ENCODE results near the gene FAM184B.

FAM184B gene

DNA sequence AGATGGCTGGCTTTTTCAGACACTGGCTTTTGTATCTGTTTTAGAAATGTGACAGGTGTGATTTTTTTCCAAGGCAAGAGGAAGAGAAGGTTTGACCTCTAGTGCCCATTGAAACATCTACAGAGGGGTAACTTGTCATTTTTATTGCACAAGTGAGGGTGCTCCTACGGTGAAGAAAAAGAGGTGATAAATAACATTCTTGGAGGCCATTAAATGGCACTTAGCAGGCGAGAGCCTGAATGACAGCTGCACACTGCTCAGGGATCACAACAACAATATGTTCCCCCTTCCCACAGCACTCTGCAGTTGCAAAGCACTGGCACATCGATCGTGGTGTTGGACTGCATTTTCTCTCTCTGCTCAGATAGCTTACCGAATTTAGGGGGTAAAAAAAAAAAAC is 22.9 kb downstream of the FAM184B start:
- no peak overlapping the region for H3K4me3 ChIP-seq (ENCODE audit: low read length)
- no peaks in the 10 kb centered on the region for H3K9me3 ChIP-seq (ENCODE audit: insufficient read depth, low read depth, low read length)
- H3K27me3 ChIP-seq (ENCODE audit: insufficient read depth, low read length): no peaks in the 10 kb centered on the region
- H3K36me3 ChIP-seq (ENCODE audit: insufficient read depth, low read length): no peaks in the 10 kb centered on the region
- H3K4me1 ChIP-seq (ENCODE audit: insufficient read depth, low read length): no peaks in the 10 kb centered on the region
- H3K9ac ChIP-seq (ENCODE audit: low read depth, low read length): no peak overlapping the region
- H3K27ac ChIP-seq (ENCODE audit: low read depth, low read length): no peak overlapping the region
- WGBS: 77% methylated on average over 5 of the region's 5 CpGs

DNA sequence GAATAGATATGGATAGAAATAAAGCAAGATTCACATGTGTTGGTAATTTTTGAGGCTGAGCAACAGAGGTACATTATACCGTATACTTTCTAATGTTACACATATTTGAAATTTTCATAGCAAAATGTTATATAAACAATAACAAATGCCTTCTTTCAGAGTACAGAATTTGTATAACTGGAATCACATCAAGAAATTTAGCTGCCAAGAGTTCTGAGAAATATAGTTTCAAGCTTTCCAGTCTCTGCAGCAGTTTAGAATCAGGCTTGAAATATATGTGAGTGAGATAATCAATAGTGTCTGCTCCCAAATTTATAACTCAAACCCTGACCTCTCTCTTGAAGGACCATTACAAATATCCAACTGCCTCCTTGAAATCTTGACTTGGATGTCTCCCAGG is 23.8 kb downstream of the FAM184B start:
- no peaks in the 10 kb centered on the region for H3K36me3 ChIP-seq (ENCODE audit: insufficient read depth, low read length)
- H3K4me3 ChIP-seq (ENCODE audit: low read length): no peak overlapping the region
- no peak overlapping the region for H3K9ac ChIP-seq (ENCODE audit: low read depth, low read length)
- H3K27me3 ChIP-seq (ENCODE audit: insufficient read depth, low read length): no peaks in the 10 kb centered on the region
- H3K27ac ChIP-seq (ENCODE audit: low read depth, low read length): no peak overlapping the region
- H3K9me3 ChIP-seq (ENCODE audit: insufficient read depth, low read depth, low read length): no peaks in the 10 kb centered on the region
- no peaks in the 10 kb centered on the region for H3K4me1 ChIP-seq (ENCODE audit: insufficient read depth, low read length)
- WGBS: no CpG with 5 or more reads among the region's 1 CpG

DNA sequence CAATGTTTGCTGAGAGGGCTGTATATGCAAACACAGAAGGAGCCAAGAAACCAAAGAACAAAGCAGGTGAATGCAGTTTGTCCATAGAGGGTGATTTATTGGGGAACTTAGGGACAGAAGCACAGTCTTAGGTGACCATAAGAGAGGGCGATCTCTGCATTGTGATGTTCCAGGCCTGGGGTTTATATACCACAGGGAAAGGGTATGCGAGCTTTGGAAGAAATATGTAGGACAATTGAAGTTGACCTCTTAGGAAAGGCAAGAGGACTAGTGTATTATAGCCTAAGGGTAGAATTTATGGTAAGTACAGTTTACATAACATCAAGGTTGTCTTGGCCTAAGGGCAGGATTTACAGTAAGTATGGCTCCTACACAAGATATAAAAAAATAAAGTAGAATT is 27.8 kb downstream of the FAM184B start:
- H3K4me1 ChIP-seq (ENCODE audit: insufficient read depth, low read length): no peaks in the 10 kb centered on the region
- 98% methylated on average over 2 of the region's 2 CpGs for WGBS
- no peak overlapping the region for H3K9ac ChIP-seq (ENCODE audit: low read depth, low read length)
- H3K36me3 ChIP-seq (ENCODE audit: insufficient read depth, low read length): no peaks in the 10 kb centered on the region
- H3K27me3 ChIP-seq (ENCODE audit: insufficient read depth, low read length): no peaks in the 10 kb centered on the region
- H3K27ac ChIP-seq (ENCODE audit: low read depth, low read length): no peak overlapping the region
- H3K9me3 ChIP-seq (ENCODE audit: insufficient read depth, low read depth, low read length): no peaks in the 10 kb centered on the region
- no peak overlapping the region for H3K4me3 ChIP-seq (ENCODE audit: low read length)

- Histone ChIP-seq H3K27ac (ENCODE audit: low read depth, low read length) (no peak overlapping the region), H3K27me3 (ENCODE audit: insufficient read depth, low read length) (no peaks in the 10 kb centered on the region), H3K4me3 (ENCODE audit: low read length) (no peak overlapping the region), H3K9ac (ENCODE audit: low read depth, low read length) (no peak overlapping the region), H3K4me1 (ENCODE audit: insufficient read depth, low read length) (no peaks in the 10 kb centered on the region), H3K9me3 (ENCODE audit: insufficient read depth, low read depth, low read length) (no peaks in the 10 kb centered on the region), H3K36me3 (ENCODE audit: insufficient read depth, low read length) (no peaks in the 10 kb centered on the region)
- WGBS: 93% methylated on average over 4 of the region's 4 CpGs
These were observed 40.7 kb downstream of the FAM184B start for GRCh38 chr4:17740702-17741101.

DNA sequence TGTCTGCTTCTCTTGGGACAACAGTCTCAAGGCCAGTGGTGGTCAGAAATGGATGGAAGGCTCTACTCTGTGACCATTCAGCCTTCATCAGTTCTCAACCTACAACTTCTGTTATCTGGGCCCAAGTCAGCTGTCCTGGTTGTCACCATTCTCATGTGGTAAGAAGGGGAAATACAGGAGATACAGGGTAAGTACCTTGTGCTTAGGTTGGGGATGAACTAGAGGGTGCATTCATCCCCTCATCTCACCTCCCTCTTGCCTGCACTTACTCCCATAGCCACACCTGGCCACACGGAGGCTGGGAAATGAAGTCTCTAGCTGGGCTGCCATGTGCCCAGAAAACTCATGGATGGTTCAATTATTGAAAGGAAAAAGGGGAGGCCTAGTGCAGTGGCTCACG is 44.9 kb downstream of the FAM184B start:
- Histone ChIP-seq H3K9ac (ENCODE audit: low read depth, low read length) (no peak overlapping the region), H3K9me3 (ENCODE audit: insufficient read depth, low read depth, low read length) (no peaks in the 10 kb centered on the region), H3K27ac (ENCODE audit: low read depth, low read length) (no peak overlapping the region), H3K36me3 (ENCODE audit: insufficient read depth, low read length) (no peaks in the 10 kb centered on the region), H3K4me1 (ENCODE audit: insufficient read depth, low read length) (no peaks in the 10 kb centered on the region), H3K4me3 (ENCODE audit: low read length) (no peak overlapping the region), H3K27me3 (ENCODE audit: insufficient read depth, low read length) (no peaks in the 10 kb centered on the region)
- WGBS: 91% methylated on average over 2 of the region's 2 CpGs

DNA sequence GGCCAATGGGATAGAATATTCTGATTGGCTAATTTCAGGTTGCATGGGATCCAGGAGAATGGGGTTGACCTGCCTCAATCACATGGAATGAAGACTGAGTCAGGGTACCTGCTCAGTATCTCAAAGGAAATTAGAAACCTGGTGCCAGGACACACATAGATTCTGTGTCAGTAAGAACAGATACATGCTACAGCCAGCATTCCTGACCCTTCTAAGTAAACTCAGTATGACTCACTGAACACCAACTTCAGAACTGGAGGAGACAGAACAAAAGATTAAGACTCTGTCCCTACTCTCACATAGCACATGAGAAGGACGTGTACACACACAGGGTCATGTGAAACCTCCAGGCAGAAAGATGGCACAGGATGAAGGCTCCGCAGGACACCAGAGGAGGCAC is 54.5 kb downstream of the FAM184B start:
- H3K4me3 ChIP-seq (ENCODE audit: low read length): no peak overlapping the region
- no peak overlapping the region for H3K27ac ChIP-seq (ENCODE audit: low read depth, low read length)
- H3K36me3 ChIP-seq (ENCODE audit: insufficient read depth, low read length): no peaks in the 10 kb centered on the region
- WGBS: 98% methylated on average over 2 of the region's 2 CpGs
- peaks cover 15% of the 10 kb centered on the region for H3K4me1 ChIP-seq (ENCODE audit: insufficient read depth, low read length)
- H3K9ac ChIP-seq (ENCODE audit: low read depth, low read length): no peak overlapping the region
- H3K9me3 ChIP-seq (ENCODE audit: insufficient read depth, low read depth, low read length): peaks cover 16% of the 10 kb centered on the region
- H3K27me3 ChIP-seq (ENCODE audit: insufficient read depth, low read length): no peaks in the 10 kb centered on the region

DNA sequence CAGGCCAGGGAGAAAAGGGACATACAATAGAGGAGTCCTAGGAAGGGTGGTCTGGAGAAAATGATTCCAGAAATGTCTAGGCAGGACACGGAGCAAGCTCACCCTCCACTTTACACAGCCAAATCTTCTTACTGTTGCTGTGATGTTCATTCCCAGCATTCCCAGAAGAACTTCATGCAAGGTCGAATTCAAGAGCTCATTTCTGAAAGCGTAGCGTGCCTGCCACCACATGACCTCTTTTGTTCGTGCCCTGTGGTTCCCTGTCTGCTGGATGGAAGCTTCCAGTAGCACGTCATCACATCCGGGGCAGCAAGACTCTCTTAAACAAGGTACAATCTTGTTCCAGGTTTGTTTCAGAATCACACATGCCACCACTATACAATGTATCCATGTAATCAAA is 57.8 kb downstream of the FAM184B start:
- Histone ChIP-seq H3K27ac (ENCODE audit: low read depth, low read length) (no peak overlapping the region), H3K36me3 (ENCODE audit: insufficient read depth, low read length) (no peaks in the 10 kb centered on the region), H3K9me3 (ENCODE audit: insufficient read depth, low read depth, low read length) (peaks cover 14% of the 10 kb centered on the region), H3K4me3 (ENCODE audit: low read length) (no peak overlapping the region), H3K27me3 (ENCODE audit: insufficient read depth, low read length) (no peaks in the 10 kb centered on the region), H3K4me1 (ENCODE audit: insufficient read depth, low read length) (peaks cover 22% of the 10 kb centered on the region), H3K9ac (ENCODE audit: low read depth, low read length) (no peak overlapping the region)
- 96% methylated on average over 7 of the region's 7 CpGs for WGBS

DNA sequence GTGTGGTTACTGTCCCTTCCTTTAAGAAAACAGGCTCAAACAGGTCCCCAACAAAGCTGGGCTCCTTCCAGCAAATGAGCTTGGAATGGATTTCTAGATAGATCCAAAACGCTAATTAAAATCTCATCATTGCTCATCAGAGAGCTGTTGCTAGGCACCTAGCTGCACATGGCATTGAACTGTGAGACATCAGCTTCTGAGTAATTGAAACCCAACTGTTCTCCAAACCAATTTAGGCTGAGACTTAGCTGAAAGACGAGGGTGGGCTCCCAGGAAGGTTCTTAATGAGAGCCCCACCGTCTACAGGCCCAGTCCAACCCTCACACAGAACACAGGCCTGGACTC is 59.1 kb downstream of the FAM184B start:
- no peaks in the 10 kb centered on the region for H3K27me3 ChIP-seq (ENCODE audit: insufficient read depth, low read length)
- H3K36me3 ChIP-seq (ENCODE audit: insufficient read depth, low read length): no peaks in the 10 kb centered on the region
- no peak overlapping the region for H3K27ac ChIP-seq (ENCODE audit: low read depth, low read length)
- no peak overlapping the region for H3K9ac ChIP-seq (ENCODE audit: low read depth, low read length)
- H3K4me1 ChIP-seq (ENCODE audit: insufficient read depth, low read length): peaks cover 22% of the 10 kb centered on the region
- whole genome bisulfite sequencing: 91% methylated on average over 3 of the region's 3 CpGs
- H3K4me3 ChIP-seq (ENCODE audit: low read length): no peak overlapping the region
- 0 out of 2 replicates have a peak, but pooled peaks cover under 1% of the 10 kb centered on the region for H3K9me3 ChIP-seq (ENCODE audit: insufficient read depth, low read depth, low read length)

DNA sequence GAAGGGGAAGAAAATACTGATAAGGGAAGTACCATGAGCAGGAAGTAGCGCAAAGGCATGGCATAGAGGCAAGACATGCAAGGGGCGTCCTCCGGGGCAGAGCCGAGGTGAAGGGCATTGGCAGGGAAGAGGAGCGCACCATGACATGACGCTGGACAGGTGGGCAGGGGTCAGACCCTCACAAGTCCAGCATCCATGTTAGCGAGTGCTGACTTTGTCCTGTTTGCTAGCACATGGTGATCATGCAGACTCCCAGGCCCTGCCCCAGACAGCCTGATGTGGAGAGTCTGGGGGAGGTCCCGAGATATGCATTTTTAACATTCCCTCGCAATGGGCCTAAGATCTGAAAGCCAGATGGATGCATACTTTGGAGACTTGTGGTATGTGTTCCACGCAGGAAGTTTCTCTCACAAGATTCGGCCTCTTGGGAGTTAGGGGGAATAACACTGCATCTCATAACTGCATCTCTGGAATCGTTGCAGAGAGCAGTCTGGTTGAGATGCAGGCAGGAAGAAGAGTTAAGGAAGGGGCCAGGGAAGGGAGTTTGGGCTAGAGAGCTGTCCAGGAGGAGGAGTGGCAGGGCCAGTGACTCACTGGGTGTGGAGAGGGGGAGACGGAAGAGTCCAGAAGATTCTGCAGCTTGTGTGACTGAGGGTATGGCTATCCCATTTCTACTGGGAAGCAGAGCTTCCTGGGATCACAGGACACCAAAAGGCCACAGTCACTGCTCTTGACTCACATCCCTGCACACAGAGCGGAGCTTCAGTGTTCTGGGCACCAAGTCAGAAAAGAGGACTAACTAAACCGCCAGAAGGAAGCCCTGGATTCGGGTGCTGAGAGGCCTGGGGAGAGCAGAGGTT is 59.7 kb downstream of the FAM184B start:
- WGBS: 93% methylated on average over 16 of the region's 16 CpGs
- H3K36me3 ChIP-seq (ENCODE audit: insufficient read depth, low read length): no peaks in the 10 kb centered on the region
- H3K4me3 ChIP-seq (ENCODE audit: low read length): no peak overlapping the region
- H3K9ac ChIP-seq (ENCODE audit: low read depth, low read length): no peak overlapping the region
- H3K27me3 ChIP-seq (ENCODE audit: insufficient read depth, low read length): no peaks in the 10 kb centered on the region
- no peaks in the 10 kb centered on the region for H3K9me3 ChIP-seq (ENCODE audit: insufficient read depth, low read depth, low read length)
- no peak overlapping the region for H3K27ac ChIP-seq (ENCODE audit: low read depth, low read length)
- peaks cover 22% of the 10 kb centered on the region for H3K4me1 ChIP-seq (ENCODE audit: insufficient read depth, low read length)

DNA sequence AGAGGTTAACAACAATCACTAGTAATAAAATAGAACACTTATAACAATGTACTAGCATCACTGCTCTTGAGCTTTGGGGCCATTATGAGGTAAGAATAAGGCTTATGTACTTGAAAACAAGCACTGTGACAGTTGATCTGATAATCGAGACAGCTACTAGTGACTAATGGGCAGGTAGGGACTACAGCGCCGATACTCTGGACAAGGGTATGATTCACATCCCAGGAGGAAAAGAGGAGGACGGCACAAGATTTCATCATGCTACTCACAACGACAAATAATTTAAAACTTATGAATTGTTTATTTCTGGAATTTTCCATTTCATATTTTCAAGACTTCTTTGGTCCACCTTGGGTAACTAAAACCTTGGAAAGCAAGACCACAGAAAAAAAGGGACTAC is 62.3 kb downstream of the FAM184B start:
- Histone ChIP-seq H3K9me3 (ENCODE audit: insufficient read depth, low read depth, low read length) (no peaks in the 10 kb centered on the region), H3K27me3 (ENCODE audit: insufficient read depth, low read length) (no peaks in the 10 kb centered on the region), H3K27ac (ENCODE audit: low read depth, low read length) (no peak overlapping the region), H3K9ac (ENCODE audit: low read depth, low read length) (no peak overlapping the region), H3K36me3 (ENCODE audit: insufficient read depth, low read length) (no peaks in the 10 kb centered on the region), H3K4me3 (ENCODE audit: low read length) (no peak overlapping the region), H3K4me1 (ENCODE audit: insufficient read depth, low read length) (peaks cover 22% of the 10 kb centered on the region)
- WGBS: 95% methylated on average over 3 of the region's 5 CpGs

DNA sequence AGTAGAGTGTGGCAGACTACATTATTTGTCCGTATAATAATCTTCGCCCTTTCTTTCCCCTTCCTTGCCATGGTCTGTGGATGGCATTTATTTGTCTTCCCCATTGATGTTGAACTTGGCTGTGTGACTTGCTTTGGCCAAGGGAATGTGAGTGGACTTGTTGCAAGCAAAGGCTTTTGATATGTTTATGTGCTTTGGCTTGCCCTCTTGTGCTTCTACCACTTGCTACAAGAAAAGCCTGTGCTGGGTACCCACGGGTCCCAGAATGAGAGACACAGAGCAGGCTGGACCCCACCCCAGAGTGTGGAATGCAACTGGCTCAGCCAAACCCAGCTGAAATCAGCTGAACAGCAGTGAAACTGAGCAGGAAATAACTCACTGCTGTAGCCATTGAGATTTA is 63.0 kb downstream of the FAM184B start:
- Histone ChIP-seq H3K27me3 (ENCODE audit: insufficient read depth, low read length) (no peaks in the 10 kb centered on the region), H3K9ac (ENCODE audit: low read depth, low read length) (no peak overlapping the region), H3K36me3 (ENCODE audit: insufficient read depth, low read length) (no peaks in the 10 kb centered on the region), H3K4me3 (ENCODE audit: low read length) (no peak overlapping the region), H3K4me1 (ENCODE audit: insufficient read depth, low read length) (peaks cover 21% of the 10 kb centered on the region), H3K9me3 (ENCODE audit: insufficient read depth, low read depth, low read length) (no peaks in the 10 kb centered on the region), H3K27ac (ENCODE audit: low read depth, low read length) (no peak overlapping the region)
- WGBS: 82% methylated on average over 3 of the region's 3 CpGs

DNA sequence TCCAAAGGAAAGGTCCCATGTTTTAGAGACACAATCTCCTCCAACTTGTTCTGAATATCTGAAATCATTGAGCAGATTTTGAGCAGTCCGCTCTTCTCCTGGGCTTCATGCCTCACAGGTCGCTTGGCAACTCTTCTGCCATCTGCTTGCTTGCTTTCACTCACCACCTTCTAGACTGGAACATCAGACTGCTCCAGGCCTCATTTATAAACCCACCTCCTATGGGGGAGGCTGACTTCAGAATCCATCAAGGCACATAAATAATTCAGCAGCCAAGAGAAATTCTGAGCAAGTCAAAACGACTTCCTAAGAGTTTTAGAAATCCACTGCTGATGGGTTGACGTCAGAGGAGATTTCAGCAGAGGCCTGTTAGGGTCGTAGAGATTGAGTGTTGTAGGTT is 64.1 kb downstream of the FAM184B start:
- H3K9ac ChIP-seq (ENCODE audit: low read depth, low read length): no peak overlapping the region
- H3K4me1 ChIP-seq (ENCODE audit: insufficient read depth, low read length): peaks cover 10% of the 10 kb centered on the region; the same call in 1 of the 2 replicates
- no peaks in the 10 kb centered on the region for H3K27me3 ChIP-seq (ENCODE audit: insufficient read depth, low read length)
- 80% methylated on average over 5 of the region's 5 CpGs for WGBS
- H3K27ac ChIP-seq (ENCODE audit: low read depth, low read length): no peak overlapping the region
- no peaks in the 10 kb centered on the region for H3K9me3 ChIP-seq (ENCODE audit: insufficient read depth, low read depth, low read length)
- H3K36me3 ChIP-seq (ENCODE audit: insufficient read depth, low read length): no peaks in the 10 kb centered on the region
- no peak overlapping the region for H3K4me3 ChIP-seq (ENCODE audit: low read length)
